ENCODE measurements around the gene NEO1.

The NEO1 gene

GRCh38 chr15:73317651-73318462, 265.6 kb downstream of the NEO1 start:
- no peak for DNase-seq

- DNase-seq: no peak
Measured at GRCh38 chr15:73318463-73319351, 266.4 kb downstream of the NEO1 start.

GRCh38 chr15:73319460-73320245, 267.4 kb downstream of the NEO1 start:
- DNase-seq: no peak

DNA sequence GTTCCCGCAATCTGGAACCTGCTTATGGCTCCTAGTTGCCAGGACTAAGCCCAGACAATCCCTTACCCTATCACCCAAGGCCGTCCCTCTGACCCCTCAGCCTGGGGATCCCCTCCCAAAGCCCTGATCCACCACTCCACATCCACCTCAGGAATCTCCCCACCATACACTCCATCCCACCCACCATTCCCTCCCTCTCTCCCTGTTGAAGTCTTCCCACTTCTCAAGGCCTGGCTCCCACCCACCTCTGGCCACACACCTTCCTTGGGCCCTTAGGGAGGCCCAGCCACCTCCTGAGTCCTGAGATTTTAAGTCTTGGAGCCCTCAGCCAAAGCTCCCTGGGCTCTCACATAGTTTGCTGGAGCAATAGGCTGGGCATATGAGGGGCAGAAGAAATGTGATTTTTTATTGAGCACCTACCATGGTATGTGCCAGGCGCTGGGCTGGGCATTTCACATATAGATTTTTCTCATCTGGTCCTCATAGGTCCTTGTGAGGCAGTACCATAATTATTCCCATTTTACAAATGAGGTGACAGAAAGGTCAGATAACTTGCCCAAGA, 268.4 kb downstream of the NEO1 start:
- DNase-seq: no peak

GRCh38 chr15:73321496-73322450, 269.5 kb downstream of the NEO1 start:
- DNase-seq: no peak

DNA sequence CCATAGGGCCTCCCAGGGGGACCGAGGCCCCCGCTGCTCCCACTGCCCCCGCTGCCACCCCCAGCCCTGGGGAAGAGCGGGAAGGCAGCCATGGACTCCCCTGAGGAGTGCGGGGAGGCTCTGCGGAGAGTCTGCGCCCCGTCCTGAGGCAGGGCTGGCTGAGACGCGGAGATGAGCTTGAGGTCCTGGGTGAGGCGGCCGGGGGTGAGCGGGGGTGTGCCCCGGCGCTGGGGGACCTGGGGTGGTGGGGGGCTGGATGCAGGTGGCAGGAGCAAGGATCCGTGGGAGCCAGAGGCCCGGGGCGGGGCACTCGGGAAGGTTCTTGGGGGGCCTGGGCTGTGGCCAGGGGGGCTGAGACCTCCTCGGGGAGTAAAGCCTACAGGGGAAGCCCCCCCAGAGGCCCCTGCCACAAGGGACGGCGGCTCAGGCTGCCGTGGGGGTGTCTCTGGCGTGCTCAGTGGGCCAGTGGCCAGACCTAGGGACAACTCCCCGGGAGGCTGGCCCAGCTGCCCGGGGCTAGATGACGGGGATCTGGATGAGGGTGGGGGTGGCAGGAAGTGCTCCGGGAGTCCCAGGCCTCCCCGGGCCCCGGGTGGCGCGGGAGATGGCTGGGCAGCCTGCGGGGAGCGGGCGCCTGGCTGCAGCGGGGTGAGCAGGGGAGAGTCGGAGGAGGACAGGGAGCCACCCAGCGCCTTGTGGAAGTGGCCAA, 270.6 kb downstream of the NEO1 start:
- DNase-seq: no peak

DNA sequence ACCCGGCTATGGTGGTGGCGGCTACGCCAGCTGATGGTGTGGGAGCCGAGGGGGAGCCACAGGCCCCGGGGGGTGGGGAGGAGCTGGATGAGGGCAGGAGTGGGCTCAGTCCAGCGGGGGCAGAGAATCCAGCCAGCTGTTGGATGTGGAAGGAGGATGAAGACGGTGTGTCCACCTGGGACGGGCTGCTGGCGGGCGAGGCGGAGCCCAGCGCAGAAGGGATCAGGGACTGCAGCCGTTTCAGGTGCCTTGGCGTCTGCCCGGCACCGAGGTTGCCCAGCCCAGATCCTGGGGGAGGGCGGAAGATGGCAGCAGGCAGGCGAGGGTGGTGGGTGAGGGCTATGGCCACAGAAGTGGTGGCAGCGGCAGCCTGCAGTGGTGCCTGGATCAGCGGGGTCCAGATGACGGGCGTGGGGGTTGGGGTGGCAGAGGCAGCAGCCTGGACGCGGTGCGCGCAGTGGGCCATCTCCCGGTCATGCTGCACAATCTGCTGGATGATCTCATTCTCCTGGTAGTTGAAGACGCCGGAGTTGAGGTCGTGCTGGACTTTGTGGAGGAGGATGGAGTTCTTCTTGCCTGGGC, 271.2 kb downstream of the NEO1 start:
- no peak for DNase-seq

- no peak for DNase-seq
Measured at GRCh38 chr15:73323956-73324355, 271.7 kb downstream of the NEO1 start.

- DNase-seq: no peak
Measured at GRCh38 chr15:73324496-73325170, 272.4 kb downstream of the NEO1 start.

DNA sequence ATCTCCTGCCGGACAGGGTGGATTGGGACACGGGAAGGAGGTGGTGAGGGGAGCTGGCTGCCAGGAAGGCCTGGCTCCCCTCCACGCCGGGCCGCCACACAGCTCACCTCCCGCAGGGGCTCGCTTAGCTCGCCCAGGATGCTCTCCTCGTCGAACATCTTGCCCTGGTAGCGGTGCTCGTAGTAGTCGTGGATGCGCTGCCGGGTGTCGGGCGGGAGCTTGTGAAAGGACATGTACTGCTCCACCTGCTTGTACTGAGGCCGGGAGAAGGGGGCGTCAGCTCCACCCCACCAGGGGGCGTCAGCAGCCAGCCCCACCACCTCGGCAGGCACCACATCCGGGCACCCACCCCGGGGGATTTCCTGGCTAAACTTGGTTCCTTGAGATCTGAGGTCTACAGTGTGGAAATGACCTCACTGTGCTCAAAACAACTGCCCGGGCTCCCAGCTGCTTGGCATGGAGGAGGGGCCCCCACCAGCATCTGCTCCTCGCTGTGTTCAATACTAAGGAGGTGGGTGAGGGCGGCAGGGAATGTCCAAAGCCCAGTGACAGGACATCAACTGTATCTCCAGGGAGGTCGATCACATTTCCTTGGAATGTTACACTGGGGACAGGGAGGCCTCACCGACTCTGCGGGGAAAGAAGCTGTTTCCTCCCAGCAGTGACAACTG, 273.1 kb downstream of the NEO1 start:
- DNase-seq: no peak

DNA sequence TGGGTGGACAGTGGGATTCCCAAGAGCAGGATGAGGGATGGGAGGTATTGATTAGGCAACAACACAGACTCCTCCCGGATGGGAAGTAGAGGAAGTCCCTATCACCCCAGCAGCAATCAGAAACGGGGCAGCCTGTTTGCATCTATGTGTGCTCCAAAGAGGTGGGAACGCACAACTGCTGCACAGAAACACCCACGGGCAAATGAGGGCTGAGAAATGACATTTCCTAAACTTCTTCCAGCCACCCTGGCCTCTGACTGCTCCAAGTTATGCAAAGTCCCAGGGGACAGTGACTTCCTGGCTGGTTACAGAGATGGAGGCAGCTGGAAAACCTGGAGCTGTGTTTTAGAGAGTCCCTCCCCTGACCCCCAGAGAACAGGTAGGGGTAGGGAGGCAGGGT, 273.9 kb downstream of the NEO1 start:
- DNase-seq: no peak

GRCh38 chr15:73328149-73328820, 276.0 kb downstream of the NEO1 start:
- no peak for DNase-seq

GRCh38 chr15:73328981-73329380, 276.7 kb downstream of the NEO1 start:
- DNase-seq: no peak

DNA sequence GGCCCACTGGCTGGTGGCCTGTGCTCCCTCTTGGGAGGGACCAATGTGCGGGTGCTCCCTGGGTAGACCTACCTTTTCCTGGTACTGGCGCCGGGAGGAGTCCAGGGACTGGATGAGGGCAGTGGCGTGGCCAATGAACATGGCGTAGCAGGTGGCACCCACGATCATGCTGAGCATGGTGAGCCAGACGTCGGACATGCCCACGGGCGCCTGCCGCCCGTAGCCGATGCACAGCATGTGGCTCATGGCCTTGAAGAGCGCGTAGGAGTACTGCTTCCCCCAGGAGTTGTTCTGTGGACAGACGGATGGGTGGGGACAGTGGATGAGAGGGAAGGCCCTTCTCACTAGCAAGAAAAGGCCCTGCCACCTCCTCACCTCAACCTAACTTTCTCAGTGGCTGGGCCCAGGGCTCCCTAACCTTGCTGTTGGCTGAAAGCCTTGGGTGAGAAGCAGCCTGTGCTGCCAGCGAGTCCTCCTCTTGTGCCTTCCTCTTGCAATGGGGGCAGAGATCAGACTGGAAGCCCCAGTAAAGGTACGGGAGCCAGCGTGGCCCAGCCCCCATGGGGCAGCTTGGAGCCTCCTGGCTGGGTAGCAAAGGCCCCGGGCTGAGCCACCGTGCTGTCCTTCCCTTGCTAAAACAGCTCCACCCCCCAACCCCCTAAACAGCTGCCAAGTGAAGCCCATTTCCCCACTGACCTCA, 277.4 kb downstream of the NEO1 start:
- no peak for DNase-seq

DNA sequence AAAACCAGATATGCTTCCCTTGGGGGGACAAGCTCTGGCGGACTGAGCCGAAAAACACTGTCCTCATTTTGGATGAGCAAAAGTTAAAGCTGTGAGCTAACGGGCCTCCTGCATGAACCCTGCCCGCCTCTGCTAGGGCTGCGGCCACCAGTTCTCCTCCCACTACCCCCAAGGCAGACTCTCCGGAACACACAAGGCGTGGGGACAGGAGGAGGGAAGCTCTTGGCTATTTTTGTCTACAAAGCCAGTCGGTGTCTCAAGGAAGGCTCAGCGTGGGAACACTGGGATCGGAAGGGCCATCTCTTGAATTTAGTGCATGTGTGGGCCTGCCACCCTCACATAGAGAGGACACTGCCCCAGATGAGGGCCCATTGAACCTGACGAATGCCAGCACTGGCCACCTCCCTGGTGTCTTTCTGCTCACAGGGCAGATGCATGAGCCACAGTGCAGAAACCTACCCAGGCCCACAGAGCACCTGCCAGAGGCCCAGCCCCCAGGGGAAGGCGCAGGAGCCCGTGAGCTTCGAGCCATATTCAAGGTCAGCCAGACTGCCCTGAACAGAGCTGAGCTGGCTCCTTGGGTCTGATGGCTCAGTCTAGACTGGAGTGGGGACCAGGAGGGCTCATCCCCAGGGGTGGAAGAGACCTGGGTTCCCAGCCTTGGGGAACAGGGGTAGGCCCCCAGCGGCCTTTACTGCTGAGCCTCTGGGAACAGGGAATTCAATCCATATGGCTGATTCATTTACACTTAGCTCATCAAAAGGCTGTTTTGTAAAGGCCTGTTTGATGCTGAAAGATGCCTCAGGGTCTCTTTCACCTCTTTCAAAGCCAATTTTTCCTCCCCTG, 278.2 kb downstream of the NEO1 start:
- no peak for DNase-seq

- no peak for DNase-seq
Measured at GRCh38 chr15:73331501-73331900, 279.2 kb downstream of the NEO1 start.

Data from EL (cell line).